Left lung (tissue), 10 donors: ENCODE results near the gene AOAH. TPM values are rescaled to one million over a fixed set of nuclear protein-coding genes. Genes with fewer than 3 reads are reported as not detected.

Experiments used
- ATAC-seq: fragments of 200-7000 bp; cut with Tn5 transposase; one replicate; pipeline ENCODE4 v1.9.1; 2020; ENCODE audit warnings: moderate library complexity
- DNase-seq, 4 donors: peaks; one replicate each; pipeline ENCODE4 v3.0.0-alpha.2; 2013 to 2020
- H3K27ac ChIP-seq, 2 donors: fragments of 200-600 bp; sonication (generic) in 1 of 2; one replicate each; pipeline versions ENCODE4 v1.5.0 to v1.8.0; 2020 to 2021
- H3K27me3 ChIP-seq, 2 donors: fragments of 200-600 bp; sonication (generic) in 1 of 2; one replicate each; pipeline versions ENCODE4 v1.5.0 to v1.8.0; 2020 to 2021
- H3K36me3 ChIP-seq, 2 donors: fragments of 200-600 bp; sonication (generic) in 1 of 2; one replicate each; pipeline versions ENCODE4 v1.5.0 to v1.8.0; 2020 to 2021
- H3K4me1 ChIP-seq, 2 donors: fragments of 200-600 bp; one replicate each; pipeline ENCODE4 v1.8.0; 2021
- H3K4me3 ChIP-seq, 2 donors: fragments of 200-600 bp; sonication (generic) in 1 of 2; one replicate each; pipeline versions ENCODE4 v1.5.0 to v1.8.0; 2020 to 2021; ENCODE audit warnings: mild to moderate bottlenecking in 1 of 2
- H3K9me3 ChIP-seq, 2 donors: fragments of 200-600 bp; sonication (generic) in 1 of 2; one replicate each; pipeline versions ENCODE4 v1.5.0 to v1.8.0; 2020 to 2021
- intact Hi-C, 2 donors: fragments of 100-400 bp; cut with DNase I; formaldehyde crosslinking; loops; one replicate each; pipeline versions ENCODE4 v1.11.2 to v1.14.2; 2022
- polyA plus RNA-seq, 6 donors: library from polyadenylated mRNA; unstranded; fragments of 120-200 nt; gene quantifications; one replicate each; pipeline ENCODE4 v1.2.1, GENCODE V29; 2013; ENCODE audit not compliant: insufficient read length in 6 of 6
- total RNA-seq, 2 donors: library from RNA; stranded (reverse); fragmentation: NEBNext Ultra II Directional; extraction: Animal tissue kit (Norgen Biotek cat#: 25700); gene quantifications; one replicate each; pipeline ENCODE4 v1.2.1, GENCODE V29; 2021
- TF ChIP-seq, protein P1 (sequence below), 2 donors: fragments of 200-600 bp; sonication (generic) in 1 of 2; IDR thresholded peaks; one replicate each; pipeline versions ENCODE4 v1.5.0 to v1.8.0; 2021; ENCODE audit warnings: antibody characterized with exemption in 2 of 2
- donor health status: DM: no; HTN: yes; CAD: no.
- donor health status: DM: no; HTN: no; CAD: no.

AOAH gene
- total and polyA plus RNA-seq, 8 donors, result 3.9 to 28.2 (median 6.9) TPM

DNA sequence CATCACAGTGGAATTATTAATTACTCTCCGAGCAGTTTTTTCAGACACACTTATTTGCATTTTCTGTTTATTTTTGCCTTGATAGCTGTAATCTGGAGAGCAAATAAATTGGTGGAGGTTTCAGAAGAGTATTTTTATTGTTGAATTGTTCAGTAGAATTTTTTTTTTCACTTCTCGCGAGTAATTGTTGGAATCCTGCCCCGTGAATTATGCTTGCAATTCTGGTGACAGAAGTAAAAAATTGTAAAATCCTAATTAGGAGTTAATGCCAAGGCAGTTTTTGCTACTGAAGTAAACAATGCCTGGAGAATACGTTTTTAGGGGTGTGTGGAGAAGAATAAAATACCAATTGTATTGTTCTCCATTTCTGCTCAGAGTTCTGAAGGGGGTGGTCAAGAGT lies 88.2 kb downstream of the AOAH start:
- peaks cover 0 to 36% of the 10 kb centered on the region in 2 donors for H3K36me3 ChIP-seq
- DNase-seq (no peak), ATAC-seq (no peak)
- H3K4me3 ChIP-seq, result no peak overlapping the region
- no peak overlapping the region for H3K27ac ChIP-seq
- no peaks in the 10 kb centered on the region for H3K4me1 ChIP-seq
- no peaks in the 10 kb centered on the region for H3K27me3 ChIP-seq
- intact Hi-C loops, result no loop called here
- H3K9me3 ChIP-seq, result no peaks in the 10 kb centered on the region
- TF ChIP-seq, protein P1, sequence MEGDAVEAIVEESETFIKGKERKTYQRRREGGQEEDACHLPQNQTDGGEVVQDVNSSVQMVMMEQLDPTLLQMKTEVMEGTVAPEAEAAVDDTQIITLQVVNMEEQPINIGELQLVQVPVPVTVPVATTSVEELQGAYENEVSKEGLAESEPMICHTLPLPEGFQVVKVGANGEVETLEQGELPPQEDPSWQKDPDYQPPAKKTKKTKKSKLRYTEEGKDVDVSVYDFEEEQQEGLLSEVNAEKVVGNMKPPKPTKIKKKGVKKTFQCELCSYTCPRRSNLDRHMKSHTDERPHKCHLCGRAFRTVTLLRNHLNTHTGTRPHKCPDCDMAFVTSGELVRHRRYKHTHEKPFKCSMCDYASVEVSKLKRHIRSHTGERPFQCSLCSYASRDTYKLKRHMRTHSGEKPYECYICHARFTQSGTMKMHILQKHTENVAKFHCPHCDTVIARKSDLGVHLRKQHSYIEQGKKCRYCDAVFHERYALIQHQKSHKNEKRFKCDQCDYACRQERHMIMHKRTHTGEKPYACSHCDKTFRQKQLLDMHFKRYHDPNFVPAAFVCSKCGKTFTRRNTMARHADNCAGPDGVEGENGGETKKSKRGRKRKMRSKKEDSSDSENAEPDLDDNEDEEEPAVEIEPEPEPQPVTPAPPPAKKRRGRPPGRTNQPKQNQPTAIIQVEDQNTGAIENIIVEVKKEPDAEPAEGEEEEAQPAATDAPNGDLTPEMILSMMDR (IDR thresholded peaks at IDR 0.05), result no peak

DNA sequence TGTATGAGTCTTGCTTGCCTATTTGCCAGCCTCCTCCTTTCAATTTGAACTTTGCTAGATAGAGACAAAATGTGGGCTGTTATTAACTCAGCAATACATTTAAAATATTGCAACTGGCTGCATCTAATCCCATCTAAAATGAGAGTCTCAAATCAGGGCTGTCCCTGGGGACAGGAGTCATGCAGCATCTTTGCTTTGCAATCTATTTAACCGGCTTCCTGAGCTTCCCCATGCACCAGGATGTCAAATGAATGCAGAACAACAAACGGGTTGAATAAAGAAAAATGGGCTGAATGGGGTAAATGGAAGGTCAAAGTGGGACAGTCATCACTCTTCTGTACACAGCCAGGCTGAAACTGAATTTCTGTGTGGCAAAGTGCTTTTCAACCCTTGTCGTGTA lies 89.2 kb downstream of the AOAH start:
- Histone ChIP-seq H3K4me1 (no peaks in the 10 kb centered on the region), H3K9me3 (no peaks in the 10 kb centered on the region), H3K36me3 (peaks cover 0 to 45% of the 10 kb centered on the region in 2 donors), H3K27ac (no peak overlapping the region), H3K27me3 (no peaks in the 10 kb centered on the region), H3K4me3 (no peak overlapping the region)
- ATAC-seq, result no peak
- intact Hi-C loops, result no loop called here
- no peak for DNase-seq
- TF ChIP-seq, protein P1 (IDR thresholded peaks at IDR 0.05), result no peak

DNA sequence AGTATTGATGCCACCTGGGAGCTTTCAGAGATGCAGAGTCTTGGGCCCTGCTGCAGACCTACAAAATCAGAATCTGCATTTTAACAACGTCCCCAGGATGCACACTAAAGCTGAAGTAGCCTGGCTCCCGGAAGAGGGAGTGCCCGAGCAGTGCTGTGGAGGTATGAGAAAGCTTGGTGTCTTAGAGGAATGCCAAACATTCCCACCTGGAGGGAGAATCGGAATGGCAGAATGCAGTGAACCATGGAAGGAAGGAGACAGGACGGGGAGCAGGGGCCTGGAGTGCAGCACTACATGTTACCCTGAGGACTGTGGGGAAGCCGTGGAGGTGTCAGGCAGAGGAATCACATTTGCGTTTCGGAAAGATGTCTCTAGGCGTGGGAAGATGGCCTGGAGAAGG lies 90.9 kb downstream of the AOAH start:
- ATAC-seq (no peak), DNase-seq (no peak)
- Histone ChIP-seq H3K27ac (no peak overlapping the region), H3K4me1 (no peaks in the 10 kb centered on the region), H3K4me3 (no peak overlapping the region), H3K9me3 (no peaks in the 10 kb centered on the region), H3K27me3 (no peaks in the 10 kb centered on the region), H3K36me3 (peaks cover 0 to 45% of the 10 kb centered on the region in 2 donors)
- TF ChIP-seq, protein P1 (IDR thresholded peaks at IDR 0.05), result no peak
- intact Hi-C loops, result no loop called here

DNA sequence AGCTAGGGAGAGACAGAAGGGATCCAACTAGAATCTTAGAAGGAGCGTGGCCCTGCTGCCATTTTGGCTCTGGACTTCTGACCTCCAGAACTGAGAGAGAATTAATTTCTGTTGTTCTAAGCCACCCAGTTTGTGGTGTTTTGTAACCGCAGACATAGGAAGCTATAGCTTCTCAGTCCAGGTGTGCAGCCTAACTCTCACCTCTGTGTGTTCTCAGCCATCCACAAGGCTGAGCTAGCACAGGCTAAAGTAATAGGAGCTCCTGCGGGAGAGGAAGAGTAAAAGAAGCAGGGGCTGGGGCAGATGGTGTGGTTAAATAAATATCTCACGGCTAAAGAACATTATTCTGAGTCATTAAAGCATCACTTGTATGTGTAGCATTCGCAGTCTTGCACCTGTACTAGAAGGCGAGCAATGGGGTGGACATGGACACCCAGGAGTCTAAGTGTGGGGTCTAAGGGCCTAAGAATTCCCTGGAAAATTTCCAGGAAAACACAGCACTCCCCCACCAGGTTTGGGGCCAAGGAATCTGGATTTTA lies 94.1 kb downstream of the AOAH start:
- no peak for DNase-seq
- Histone ChIP-seq H3K36me3 (peaks cover 0 to 38% of the 10 kb centered on the region in 2 donors), H3K27ac (no peak overlapping the region), H3K9me3 (no peaks in the 10 kb centered on the region), H3K27me3 (no peaks in the 10 kb centered on the region), H3K4me1 (peaks cover 0 to 5% of the 10 kb centered on the region in 2 donors), H3K4me3 (no peak overlapping the region)
- intact Hi-C loops, result no loop called here
- ATAC-seq, result no peak
- TF ChIP-seq, protein P1 (IDR thresholded peaks at IDR 0.05), result no peak

DNA sequence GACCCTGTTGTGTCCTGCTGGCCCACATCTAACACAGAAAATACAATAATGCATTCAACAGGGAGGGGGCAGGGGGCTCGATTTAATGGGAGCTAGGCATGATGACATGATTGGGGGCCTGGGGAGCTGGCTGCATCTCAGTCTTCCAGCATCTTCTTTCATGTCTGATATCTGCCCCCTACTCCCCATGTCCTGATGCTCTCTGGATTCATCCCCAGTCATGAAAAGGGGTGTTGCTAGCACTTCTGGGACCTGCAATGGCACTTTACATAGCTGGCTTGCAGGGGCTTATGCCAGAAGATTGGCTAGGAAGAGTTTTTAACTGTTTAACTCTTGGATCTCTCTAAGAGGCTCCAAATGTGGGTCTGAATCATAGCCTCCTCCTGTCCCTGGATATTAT lies 94.9 kb downstream of the AOAH start:
- intact Hi-C loops, result no loop called here
- no peak overlapping the region for H3K4me3 ChIP-seq
- TF ChIP-seq, protein P1 (IDR thresholded peaks at IDR 0.05), result no peak
- no peaks in the 10 kb centered on the region for H3K27me3 ChIP-seq
- H3K4me1 ChIP-seq, result peaks cover 0 to 9% of the 10 kb centered on the region in 2 donors
- ATAC-seq (no peak), DNase-seq (no peak)
- peaks cover 0 to 38% of the 10 kb centered on the region in 2 donors for H3K36me3 ChIP-seq
- H3K27ac ChIP-seq, result no peak overlapping the region
- no peaks in the 10 kb centered on the region for H3K9me3 ChIP-seq
